ENCODE measurements around the gene CD300LD. TPM values are rescaled to one million over a fixed set of nuclear protein-coding genes. Genes with fewer than 3 reads are reported as not detected.

CD300LD gene
- total RNA-seq, 1 donor from 2014 or later, result not detected

DNA sequence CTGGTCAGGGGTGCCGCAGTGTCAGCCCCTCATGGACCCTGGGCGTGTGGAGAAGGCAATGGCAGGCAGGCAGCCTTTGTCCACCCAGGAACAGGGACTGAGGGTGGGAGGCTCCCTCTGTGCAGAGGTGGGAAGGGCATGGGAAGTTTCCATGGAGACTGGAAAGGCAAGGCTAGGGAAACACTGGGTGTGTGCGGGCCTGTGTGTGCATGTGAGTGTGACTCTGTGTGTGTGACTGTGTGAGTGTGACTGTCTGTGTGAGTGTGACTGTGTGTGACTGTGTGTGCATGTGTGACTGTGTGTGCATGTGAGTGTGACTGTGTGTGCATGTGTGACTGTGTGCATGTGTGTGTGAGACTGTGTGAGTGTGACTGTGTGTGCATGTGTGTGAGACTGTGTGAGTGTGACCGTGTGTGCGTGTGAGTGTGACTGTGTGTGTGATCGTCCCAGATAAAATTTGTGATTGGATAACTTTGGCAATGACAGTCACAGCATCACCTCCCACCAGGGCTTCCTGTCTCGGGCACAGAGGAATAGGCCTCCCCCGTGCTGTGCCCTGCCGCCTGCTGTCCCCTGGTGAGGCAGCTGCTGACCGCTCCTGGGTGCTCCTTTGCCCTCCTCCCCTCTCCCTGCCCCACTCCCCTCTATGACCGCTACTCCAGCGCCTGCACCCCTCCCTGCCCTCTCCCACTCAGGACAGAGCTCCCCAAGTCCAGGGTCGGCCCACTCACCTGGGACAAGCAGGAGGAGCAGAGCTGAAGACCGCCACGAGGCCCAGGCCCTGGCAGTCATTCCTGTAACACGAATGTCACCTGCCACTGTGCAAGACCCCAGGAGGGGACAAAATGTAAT is 46.9 kb downstream of the CD300LD start:
- no peak for DNase-seq (ENCODE audit: low read depth in 2 of 2)

DNA sequence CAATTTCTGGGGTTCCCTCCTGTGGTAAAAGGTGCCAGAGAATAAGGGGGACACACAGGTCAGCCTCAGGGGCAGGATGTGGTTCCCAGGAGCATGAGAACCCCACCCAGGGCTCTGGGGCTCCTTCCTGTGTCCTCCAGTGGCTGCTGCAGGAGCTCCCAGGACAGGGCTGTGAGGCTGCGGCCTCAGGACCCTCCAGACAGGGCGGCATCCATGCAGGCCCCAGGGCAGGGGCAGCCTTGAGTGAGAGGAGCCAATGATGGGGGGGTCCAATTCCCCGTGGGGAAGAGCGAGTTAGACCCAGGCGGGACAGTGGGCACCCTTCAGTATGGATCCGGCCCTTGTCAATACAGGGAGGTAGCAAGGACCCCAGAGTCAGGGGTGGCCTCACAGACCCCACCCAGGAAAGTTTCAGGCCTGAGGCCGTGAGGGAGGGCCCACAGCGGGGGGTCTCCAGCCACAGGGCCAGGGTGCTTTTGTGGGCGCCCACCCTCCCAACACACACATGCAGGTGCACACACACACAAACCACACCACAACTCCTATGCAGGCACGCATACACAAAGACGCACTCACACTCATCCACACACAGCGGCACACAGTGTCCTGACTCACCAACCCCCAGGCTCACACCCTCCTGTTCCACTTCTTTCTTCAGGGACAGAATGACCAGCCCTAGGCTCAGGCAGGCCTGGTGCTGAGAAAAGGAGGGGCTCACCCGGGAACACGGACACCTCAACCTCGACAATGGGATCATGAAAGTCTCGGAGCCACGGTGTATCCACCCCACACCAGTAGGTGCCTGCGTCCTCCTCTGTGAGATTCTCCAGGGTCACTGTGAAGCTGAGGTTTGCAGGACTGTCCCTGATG is 48.0 kb downstream of the CD300LD start:
- DNase-seq (ENCODE audit: low read depth in 2 of 2), result no peak

- no peak for DNase-seq (ENCODE audit: low read depth in 2 of 2)
Measured at GRCh38 chr17:74543406-74543805, 48.7 kb downstream of the CD300LD start.

DNA sequence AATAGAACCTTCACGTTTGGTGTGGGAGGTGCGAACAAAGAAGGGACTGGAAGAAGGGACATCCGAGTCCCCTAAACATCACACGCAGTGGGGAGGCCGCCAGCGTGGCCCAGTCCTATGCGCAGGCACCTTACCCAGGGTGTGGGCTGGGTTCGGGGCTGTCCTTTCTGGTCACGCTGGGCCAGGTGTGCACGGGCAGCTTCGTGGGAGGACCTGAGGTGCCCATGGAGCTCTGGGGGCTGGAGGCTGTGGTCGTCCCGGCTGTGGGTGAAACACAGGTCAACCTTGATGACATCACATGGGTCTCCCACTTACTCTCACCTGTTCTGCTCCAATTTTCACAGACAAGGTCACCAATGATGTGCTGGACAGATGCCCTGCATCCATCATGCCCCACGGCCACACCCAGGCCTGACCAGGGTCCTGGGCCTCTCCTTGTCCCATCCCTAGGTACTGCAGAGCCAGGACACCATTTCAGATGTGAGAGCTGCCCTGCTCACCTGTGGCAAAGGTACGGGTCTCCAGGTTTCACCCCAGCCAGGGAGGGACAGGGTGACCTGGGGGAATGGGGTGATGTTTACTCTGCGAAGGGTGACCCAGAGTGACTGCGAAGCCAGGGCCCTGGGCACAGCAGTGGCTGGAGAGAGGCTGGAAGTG is 49.2 kb downstream of the CD300LD start:
- no peak for DNase-seq (ENCODE audit: low read depth in 2 of 2)

GRCh38 chr17:74542166-74542565 is 49.9 kb downstream of the CD300LD start:
- no peak for DNase-seq (ENCODE audit: low read depth in 2 of 2)

- DNase-seq (ENCODE audit: low read depth in 2 of 2), result no peak
Measured at GRCh38 chr17:74541176-74542111, 50.6 kb downstream of the CD300LD start.

- DNase-seq (ENCODE audit: low read depth in 2 of 2), result no peak
Measured at GRCh38 chr17:74539281-74539820, 52.7 kb downstream of the CD300LD start.

- no peak for DNase-seq (ENCODE audit: low read depth in 2 of 2)
Measured at GRCh38 chr17:74536890-74537289, 55.2 kb downstream of the CD300LD start.

GRCh38 chr17:74532115-74532514 is 60.0 kb downstream of the CD300LD start:
- no peak for DNase-seq (ENCODE audit: low read depth in 2 of 2)

DNA sequence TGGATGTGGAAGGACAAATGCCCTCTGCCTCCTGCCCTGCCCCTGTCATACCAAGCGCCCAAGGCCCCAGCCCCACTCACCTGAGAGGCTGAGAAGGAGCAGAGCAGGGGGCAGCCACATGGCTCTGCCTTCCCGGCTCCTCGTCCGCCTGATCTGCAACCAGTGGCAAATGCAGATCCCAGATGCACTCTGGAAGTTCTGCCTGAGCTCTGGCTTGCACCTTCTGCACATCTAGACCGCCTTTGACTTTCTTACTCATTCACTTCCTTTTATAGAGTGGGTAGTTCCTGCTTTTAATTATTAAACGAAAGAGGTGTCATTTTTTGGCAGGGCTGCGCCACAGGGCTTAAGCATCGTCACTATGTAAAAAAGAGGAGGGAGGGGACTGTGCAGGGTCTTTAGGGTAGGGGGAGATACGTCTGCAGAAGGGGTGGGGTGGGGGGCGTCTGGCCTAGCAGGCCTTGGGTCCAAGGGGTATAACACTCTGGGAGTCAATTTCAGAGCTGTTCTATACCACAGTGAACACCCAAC is 60.8 kb downstream of the CD300LD start, which contains the start of gene CD300LB:
CD300LB (minus strand) TSS at position 245 of the 531 bp plus-strand sequence; CDS start at position 120, 125 bp downstream.
- no peak for DNase-seq (ENCODE audit: low read depth in 2 of 2)

- no peak for DNase-seq (ENCODE audit: low read depth in 2 of 2)
Measured at GRCh38 chr17:74530831-74531150, 61.3 kb downstream of the CD300LD start.

Other genes starting within 250 kb of the CD300LD start
- gene BTBD17, start 230.4 kb downstream of the CD300LD start, total RNA-seq, result not detected in 2 replicates
- gene GPR142, start 224.8 kb downstream of the CD300LD start, total RNA-seq, result 0.13 TPM in 1 of 2 replicates, not detected in the other
- gene GPRC5C, start 160.2 kb downstream of the CD300LD start, total RNA-seq, result 2.3 and 10.0 TPM in 2 replicates
- not detected in 2 replicates for gene CD300A, start 125.6 kb downstream of the CD300LD start, total RNA-seq
- gene CD300LB, start 60.8 kb downstream of the CD300LD start, total RNA-seq, result not detected in 2 replicates
- not detected in 2 replicates for gene CD300C, start 46.2 kb downstream of the CD300LD start, total RNA-seq
- not detected in 2 replicates for gene CD300H, start 24.8 kb downstream of the CD300LD start, total RNA-seq
- not detected in 2 replicates for gene CD300E, start 31.5 kb upstream of the CD300LD start, total RNA-seq
- not detected in 2 replicates for gene CD300LF, start 120.6 kb upstream of the CD300LD start, total RNA-seq
- 0.13 TPM in 2 replicates for gene RAB37, start 145.0 kb upstream of the CD300LD start, total RNA-seq
- 5.4 and 6.8 TPM in 2 replicates for gene NHERF1, start 156.3 kb upstream of the CD300LD start, total RNA-seq
- 17.7 and 31.4 TPM in 2 replicates for gene NAT9, start 184.1 kb upstream of the CD300LD start, total RNA-seq